GM10266 (cell line): ENCODE measurements around the gene KCNQ4.

Experiments
- DNase-seq: peaks from one replicate; pipeline ENCODE4 v3.0.0; 2012; ENCODE audit errors: extremely low spot score
- TF ChIP-seq, protein P1 (sequence below): IDR thresholded peaks from 2 replicates; pipeline ENCODE4 v1.5.1; 2012; ENCODE audit warnings: mild to moderate bottlenecking, low read depth; ENCODE audit not compliant: control insufficient read depth, insufficient read depth; ENCODE audit errors: missing control alignments

Gene KCNQ4

DNA sequence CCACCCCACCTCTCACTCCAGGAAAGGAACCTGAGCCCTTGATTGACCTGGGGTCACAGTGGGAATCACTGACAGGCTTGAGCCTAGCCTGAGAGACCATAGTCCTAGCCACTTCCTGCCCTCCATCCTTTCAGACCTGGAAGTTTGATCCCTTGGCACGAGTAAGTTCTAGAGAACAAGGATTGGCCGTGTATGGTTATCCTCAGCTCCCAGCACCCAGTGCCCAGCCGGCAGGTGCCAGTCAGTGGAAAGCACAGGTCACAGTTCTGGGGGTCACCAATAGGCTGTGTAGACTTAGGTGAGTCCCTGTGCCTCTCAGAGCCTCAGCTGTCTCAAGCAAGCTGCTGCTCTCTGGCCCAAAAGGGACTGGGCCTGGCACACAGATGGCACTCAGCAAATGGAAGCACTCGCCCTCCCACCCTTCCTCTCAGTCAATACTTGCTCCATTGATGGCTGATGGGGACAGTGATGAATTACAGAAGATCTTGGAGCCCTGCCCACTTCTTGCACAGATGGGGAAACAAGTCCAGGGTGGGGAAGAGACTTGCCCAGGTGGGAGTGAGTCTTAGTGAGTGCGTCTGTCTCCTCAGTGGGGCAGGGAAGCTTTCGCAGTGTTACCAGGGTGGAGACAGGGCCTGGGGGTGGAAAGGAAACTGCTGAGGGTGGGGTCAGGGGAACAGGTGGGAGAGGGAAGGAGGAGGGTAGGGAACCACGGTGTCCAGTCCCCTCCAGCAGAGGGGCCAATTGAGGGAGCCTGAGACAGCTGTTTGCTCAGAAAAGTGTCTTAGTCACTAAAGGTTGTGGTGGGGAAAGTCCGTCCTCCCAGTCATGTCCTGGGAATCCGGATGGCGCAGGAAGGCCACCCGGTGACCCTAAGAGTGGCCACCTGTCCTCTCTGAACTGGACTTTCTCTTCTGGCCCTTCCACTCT is 2.6 kb upstream of the KCNQ4 start:
- no peak for DNase-seq
- TF ChIP-seq, protein P1, sequence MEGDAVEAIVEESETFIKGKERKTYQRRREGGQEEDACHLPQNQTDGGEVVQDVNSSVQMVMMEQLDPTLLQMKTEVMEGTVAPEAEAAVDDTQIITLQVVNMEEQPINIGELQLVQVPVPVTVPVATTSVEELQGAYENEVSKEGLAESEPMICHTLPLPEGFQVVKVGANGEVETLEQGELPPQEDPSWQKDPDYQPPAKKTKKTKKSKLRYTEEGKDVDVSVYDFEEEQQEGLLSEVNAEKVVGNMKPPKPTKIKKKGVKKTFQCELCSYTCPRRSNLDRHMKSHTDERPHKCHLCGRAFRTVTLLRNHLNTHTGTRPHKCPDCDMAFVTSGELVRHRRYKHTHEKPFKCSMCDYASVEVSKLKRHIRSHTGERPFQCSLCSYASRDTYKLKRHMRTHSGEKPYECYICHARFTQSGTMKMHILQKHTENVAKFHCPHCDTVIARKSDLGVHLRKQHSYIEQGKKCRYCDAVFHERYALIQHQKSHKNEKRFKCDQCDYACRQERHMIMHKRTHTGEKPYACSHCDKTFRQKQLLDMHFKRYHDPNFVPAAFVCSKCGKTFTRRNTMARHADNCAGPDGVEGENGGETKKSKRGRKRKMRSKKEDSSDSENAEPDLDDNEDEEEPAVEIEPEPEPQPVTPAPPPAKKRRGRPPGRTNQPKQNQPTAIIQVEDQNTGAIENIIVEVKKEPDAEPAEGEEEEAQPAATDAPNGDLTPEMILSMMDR, result no peak

DNA sequence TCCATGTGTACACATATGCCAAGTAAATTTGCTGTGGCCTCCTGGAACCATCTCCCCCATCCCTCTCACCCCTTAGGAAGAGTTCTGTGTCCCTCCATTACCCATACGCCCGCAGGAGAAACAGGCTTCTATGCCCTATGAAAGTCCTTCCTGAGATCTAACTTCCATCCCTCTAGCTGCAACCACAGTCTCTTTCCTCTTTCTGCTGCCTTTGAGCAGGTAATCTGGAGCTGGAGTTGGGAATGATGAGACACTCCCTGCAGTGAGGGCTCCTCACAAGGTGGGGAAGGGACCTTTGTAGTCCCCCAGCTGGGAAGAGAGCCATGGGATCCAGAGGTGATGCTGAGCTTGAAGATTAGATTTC is 2.0 kb upstream of the KCNQ4 start:
- DNase-seq, result no peak
- TF ChIP-seq, protein P1, result no peak

DNA sequence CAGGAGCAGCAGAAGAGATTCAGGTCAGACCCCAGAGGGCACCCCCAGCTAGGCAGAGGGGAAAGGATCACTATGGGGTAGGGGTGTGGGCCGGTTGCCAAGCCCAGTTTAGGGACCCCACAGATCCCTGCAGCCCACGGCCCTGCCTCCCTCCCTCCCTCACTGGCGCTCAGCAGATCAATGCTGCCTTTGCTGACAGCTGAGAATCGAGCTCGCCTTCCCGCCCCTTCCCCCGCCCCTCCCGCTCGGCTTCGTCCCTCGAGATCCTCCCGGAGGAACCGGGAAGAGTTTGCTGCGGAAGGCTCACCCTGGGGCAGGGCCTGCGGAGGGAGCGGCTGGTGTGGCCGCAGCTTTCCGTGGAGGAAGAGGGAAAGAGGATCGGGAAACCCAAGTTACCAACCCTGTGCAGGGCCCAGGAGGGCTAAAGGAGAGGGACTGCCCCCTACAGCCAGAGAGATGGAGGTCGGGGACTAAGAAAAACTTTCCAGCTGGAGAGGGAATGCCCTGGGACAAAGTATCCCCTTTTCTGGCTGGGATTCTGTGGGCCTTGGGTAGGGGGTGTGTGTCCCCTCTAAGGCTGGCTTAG is 1.1 kb upstream of the KCNQ4 start:
- TF ChIP-seq, protein P1, result no peak
- no peak for DNase-seq

DNA sequence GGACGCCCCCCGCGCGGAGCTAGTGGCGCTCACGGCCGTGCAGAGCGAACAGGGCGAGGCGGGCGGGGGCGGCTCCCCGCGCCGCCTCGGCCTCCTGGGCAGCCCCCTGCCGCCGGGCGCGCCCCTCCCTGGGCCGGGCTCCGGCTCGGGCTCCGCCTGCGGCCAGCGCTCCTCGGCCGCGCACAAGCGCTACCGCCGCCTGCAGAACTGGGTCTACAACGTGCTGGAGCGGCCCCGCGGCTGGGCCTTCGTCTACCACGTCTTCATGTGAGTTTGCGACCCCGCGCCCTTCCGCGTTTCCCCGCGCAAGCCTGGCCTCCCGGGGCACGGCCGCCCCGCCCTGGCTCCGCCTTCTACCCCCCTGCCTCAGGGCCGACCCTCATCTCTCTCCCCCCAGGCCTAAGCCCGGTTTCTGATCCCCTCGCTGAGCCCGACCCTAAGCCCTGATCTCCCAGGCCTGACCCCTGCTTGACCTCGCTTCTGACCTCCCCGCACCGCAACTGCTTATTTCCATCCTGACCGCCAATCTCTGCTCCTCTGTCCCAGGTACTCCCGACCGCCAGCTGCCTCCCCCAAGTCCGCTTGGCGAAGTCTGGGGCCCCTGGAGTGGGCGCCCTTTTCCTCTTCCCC is 669 bp downstream of the KCNQ4 start:
- TF ChIP-seq, protein P1, result no peak
- DNase-seq, result peak; percentile 70

DNA sequence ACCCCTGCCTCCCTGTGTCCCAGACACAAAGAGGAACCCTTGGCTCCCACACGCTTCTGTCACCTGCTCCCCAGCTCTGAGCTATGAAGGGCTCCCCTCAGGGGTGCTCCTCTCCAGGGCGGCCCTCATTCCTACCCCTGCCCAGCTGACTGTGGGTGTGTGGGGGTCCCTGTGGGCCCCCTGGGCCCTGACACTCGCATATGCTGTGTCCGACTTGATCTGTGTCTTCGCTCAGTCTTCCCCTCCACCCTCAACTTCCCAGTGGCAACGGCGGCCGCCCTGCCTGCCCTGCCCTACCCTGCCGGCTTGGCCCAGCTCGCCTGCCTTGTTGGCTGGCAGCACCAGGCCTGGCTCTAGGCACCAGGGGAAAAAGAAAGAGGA is 1.2 kb downstream of the KCNQ4 start:
- no peak for DNase-seq
- TF ChIP-seq, protein P1, result no peak

DNA sequence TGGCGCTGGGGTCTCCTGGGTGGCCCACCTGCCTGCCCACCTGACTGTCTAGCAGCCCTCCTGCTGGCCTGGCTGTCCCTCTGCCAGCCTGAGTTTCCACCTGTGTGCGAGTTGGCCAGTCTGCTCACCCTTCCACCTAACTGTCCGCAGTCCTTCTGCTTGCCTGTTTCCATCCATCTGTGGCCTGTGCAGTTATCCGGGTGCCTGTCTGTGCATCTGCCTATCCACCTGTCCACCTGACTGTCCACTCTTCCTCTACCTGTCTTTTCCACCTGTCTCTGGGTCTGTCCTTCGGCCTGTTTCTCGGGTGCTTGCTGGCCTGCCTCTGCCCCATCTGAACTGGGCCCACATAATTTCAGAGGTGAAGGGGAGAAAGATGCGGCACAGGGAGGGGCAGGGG is 1.9 kb downstream of the KCNQ4 start:
- no peak for DNase-seq
- TF ChIP-seq, protein P1, result no peak

DNA sequence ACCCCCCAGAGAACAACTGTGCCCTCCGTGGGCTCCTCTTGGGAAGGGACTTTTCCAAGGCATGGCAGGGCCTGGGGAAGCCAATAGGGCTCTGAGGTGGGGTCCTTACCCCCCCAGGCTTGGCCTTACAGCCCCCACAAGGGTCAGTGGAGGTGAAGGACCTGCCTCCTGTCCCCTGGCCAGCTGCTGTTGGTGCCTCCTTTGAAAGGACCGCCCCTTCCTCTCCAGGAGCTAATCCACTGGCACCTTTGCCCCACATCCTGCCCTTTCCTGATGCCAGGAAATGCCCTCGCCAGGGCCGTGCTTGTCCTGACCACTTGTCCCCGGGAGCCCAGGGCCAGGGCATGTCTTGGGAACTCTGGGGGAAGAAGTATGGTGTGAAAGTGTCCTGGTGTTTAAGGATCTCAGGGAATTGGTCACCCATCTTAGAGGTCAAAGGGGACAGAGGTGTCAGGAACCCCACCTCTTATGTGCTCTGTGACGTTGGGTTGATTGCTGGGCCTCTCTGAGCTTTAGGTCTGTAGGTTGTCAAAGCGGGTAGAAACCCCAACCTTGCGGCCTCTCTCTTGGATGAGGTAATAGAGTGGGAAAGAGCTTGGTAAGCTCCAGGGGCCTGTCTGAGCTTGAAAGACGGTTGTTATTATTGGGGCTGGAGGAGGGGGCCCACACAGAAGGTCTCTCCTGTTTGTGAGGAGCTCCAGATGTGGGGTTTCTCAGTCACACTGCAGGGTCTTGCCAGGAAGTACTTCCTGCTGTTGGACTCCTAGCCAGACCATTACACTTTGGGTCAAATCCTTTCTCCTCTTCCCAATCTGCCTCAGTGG is 2.8 kb downstream of the KCNQ4 start:
- TF ChIP-seq, protein P1, result no peak
- DNase-seq, result no peak
